Kidney epithelial cell (primary cell): ENCODE results near the gene PCDHGA3. TPM values are rescaled to one million over a fixed set of nuclear protein-coding genes. Genes with fewer than 3 reads are reported as not detected.
A peak's percentile ranks its signal among the peaks of the same experiment; 100 is the strongest.

Source experiments
- DNase-seq: peaks from one replicate; pipeline ENCODE4 v3.0.0-alpha.2; 2010; ENCODE audit warnings: low read depth
- H3K27me3 ChIP-seq: 2 replicates; pipeline ENCODE4 v1.6.0; 2011; ENCODE audit warnings: low read length; ENCODE audit not compliant: control insufficient read depth, insufficient read depth
- H3K36me3 ChIP-seq: 2 replicates; pipeline ENCODE4 v1.5.1; 2011; ENCODE audit warnings: low read length; ENCODE audit not compliant: control insufficient read depth, insufficient read depth
- H3K4me3 ChIP-seq: 2 replicates; pipeline ENCODE4 v1.5.1; 2011; ENCODE audit warnings: low read depth, mild to moderate bottlenecking, control low read depth, low read length
- total RNA-seq: library from RNA; depleted of rRNA; stranded (reverse); fragments of >200 nt; gene quantifications from 2 replicates; pipeline ENCODE4 v1.2.3, GENCODE V29; 2015
- TF ChIP-seq, protein P1 (sequence below): IDR thresholded peaks from 2 replicates; pipeline ENCODE4 v1.5.1; 2011; ENCODE audit warnings: mild to moderate bottlenecking, moderate library complexity, low read length, control low read depth, inconsistent platforms; ENCODE audit not compliant: insufficient read depth, poor library complexity, severe bottlenecking

PCDHGA3 gene
- total RNA-seq, 1 donor from 2014 or later: 2.6 TPM

DNA sequence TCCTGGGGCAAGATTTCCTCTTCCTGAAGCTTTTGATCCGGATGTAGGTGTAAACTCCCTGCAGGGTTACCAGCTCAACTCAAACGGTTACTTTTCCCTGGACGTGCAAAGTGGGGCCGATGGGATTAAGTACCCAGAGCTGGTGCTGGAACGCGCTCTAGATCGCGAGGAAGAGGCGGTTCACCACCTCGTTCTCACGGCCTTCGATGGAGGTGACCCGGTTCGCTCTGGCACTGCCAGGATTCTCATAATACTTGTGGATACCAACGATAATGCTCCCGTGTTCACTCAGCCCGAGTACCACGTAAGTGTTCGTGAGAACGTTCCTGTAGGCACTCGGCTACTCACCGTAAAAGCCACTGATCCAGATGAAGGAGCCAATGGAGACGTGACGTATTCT, 12.0 kb downstream of the PCDHGA3 start:
- TF ChIP-seq, protein P1, sequence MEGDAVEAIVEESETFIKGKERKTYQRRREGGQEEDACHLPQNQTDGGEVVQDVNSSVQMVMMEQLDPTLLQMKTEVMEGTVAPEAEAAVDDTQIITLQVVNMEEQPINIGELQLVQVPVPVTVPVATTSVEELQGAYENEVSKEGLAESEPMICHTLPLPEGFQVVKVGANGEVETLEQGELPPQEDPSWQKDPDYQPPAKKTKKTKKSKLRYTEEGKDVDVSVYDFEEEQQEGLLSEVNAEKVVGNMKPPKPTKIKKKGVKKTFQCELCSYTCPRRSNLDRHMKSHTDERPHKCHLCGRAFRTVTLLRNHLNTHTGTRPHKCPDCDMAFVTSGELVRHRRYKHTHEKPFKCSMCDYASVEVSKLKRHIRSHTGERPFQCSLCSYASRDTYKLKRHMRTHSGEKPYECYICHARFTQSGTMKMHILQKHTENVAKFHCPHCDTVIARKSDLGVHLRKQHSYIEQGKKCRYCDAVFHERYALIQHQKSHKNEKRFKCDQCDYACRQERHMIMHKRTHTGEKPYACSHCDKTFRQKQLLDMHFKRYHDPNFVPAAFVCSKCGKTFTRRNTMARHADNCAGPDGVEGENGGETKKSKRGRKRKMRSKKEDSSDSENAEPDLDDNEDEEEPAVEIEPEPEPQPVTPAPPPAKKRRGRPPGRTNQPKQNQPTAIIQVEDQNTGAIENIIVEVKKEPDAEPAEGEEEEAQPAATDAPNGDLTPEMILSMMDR: no peak
- H3K4me3 ChIP-seq: no peak overlapping the region
- H3K36me3 ChIP-seq: no peaks in the 10 kb centered on the region
- no peak for DNase-seq
- peaks cover 17% of the 10 kb centered on the region for H3K27me3 ChIP-seq

DNA sequence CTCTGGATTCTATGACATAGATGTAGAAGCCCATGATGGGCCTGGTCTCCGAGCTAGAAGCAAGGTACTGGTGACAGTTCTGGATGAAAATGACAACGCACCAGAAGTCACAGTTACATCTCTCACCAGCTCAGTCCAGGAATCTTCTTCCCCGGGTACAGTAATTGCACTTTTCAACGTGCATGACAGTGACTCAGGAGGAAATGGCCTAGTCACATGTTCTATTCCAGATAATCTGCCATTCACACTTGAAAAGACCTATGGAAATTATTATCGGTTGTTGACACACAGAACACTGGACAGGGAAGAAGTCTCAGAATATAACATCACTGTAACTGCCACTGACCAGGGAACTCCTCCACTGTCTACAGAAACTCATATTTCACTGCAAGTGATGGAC, 12.5 kb downstream of the PCDHGA3 start:
- DNase-seq: no peak
- no peak overlapping the region for H3K4me3 ChIP-seq
- H3K27me3 ChIP-seq: peaks cover 18% of the 10 kb centered on the region
- H3K36me3 ChIP-seq: no peaks in the 10 kb centered on the region
- TF ChIP-seq, protein P1: no peak

DNA sequence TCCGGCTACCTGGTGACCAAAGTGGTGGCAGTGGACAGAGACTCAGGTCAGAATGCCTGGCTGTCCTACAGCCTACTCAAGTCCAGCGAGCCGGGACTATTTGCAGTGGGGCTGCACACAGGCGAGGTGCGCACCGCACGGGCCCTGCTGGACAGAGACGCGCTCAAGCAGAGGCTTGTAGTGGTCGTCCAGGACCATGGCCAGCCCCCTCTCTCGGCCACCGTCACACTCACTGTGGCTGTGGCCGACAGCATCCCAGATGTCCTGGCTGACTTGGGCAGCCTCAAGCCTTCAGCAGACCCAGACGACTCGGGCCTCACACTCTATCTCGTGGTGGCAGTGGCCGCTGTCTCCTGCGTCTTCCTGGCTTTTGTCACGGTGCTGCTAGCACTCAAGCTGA, 13.3 kb downstream of the PCDHGA3 start:
- no peak overlapping the region for H3K4me3 ChIP-seq
- peaks cover 16% of the 10 kb centered on the region for H3K27me3 ChIP-seq
- H3K36me3 ChIP-seq: no peaks in the 10 kb centered on the region
- TF ChIP-seq, protein P1: no peak
- no peak for DNase-seq

DNA sequence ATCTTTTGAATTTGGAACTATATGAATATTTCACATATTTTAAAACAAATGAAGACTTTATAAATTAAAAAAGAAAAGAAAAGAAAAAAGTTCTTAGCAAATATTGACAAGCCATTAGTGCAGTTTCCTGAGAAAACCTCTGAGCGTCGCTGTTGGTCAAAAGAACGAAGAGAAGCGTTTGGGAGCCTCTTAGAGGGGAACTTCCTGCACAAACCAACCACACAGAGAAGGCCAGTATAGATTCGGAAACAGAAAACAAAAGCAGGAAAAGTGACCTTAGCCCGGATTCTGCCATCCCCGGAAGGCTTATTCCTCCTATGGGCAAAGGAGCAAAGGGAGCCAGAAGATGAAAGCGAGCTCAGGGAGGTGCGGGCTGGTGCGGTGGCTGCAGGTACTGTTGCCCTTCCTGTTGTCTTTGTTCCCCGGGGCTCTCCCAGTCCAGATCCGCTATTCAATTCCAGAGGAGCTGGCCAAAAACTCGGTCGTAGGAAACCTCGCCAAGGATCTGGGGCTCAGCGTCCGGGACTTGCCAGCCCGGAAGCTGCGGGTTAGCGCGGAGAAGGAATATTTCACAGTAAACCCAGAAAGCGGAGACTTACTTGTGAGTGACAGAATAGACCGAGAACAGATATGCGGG, 16.3 kb downstream of the PCDHGA3 start, which contains the start of gene PCDHGB2:
PCDHGB2 (plus strand) TSS at position 205 of the 637 bp plus-strand sequence; CDS start at position 347, 142 bp downstream.
- DNase-seq: no peak
- Histone ChIP-seq H3K27me3 (peaks cover 22% of the 10 kb centered on the region), H3K36me3 (no peaks in the 10 kb centered on the region), H3K4me3 (peak within 1 kb of the TSS; percentile 6)
- TF ChIP-seq, protein P1: peak; percentile 21

DNA sequence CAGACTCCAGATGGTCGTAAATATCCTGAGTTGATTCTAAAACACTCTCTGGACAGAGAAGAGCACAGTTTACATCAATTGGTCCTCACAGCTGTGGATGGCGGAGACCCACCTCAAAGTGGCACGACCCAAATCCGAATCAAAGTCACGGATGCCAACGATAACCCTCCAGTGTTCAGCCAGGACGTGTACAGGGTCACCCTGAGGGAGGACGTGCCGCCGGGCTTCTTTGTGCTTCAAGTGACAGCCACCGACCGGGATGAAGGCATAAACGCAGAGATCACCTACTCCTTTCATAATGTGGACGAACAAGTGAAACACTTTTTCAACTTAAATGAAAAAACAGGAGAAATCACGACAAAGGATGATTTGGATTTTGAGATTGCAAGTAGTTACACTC, 17.1 kb downstream of the PCDHGA3 start:
- TF ChIP-seq, protein P1: no peak
- no peak for DNase-seq
- H3K4me3 ChIP-seq: no peak overlapping the region
- no peaks in the 10 kb centered on the region for H3K36me3 ChIP-seq
- H3K27me3 ChIP-seq: peaks cover 27% of the 10 kb centered on the region

DNA sequence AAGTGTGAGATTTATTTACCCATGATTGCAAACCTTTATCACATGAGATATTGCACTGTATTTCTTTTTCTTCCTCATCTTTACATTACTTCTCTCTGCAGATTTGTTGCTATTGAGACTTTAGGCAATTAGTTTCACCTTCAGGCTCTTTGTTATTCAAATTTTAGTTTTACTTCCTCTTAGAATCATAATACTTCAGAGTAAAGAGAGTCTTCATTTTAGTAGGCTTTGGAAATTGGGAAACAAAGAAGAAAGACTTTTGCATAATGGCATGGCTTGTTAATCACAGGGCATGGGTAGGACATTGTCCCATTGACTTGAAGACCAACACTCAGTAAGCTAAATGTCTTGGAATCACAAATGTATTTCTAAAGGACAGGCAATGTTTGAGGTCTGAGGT, 19.1 kb downstream of the PCDHGA3 start:
- Histone ChIP-seq H3K36me3 (no peaks in the 10 kb centered on the region), H3K27me3 (peaks cover 34% of the 10 kb centered on the region), H3K4me3 (no peak overlapping the region)
- no peak for DNase-seq
- TF ChIP-seq, protein P1: no peak
